Activated T-helper 9 cell treated with anti-CD3 and anti-CD28 coated beads, Interleukin-2, amount 50 U/mL, for 16 hours (primary cell): ENCODE measurements around the gene IFNA14.
"Not testable (repeated sequence)": the region's sequence is repeated elsewhere in the genome, so short reads cannot be mapped to it uniquely, and the experiment has no call there.

Experiments used
- DNase-seq: peaks from one replicate; pipeline ENCODE4 v3.0.0-alpha.2; 2020; ENCODE audit warnings: low read depth

Gene IFNA14

DNA sequence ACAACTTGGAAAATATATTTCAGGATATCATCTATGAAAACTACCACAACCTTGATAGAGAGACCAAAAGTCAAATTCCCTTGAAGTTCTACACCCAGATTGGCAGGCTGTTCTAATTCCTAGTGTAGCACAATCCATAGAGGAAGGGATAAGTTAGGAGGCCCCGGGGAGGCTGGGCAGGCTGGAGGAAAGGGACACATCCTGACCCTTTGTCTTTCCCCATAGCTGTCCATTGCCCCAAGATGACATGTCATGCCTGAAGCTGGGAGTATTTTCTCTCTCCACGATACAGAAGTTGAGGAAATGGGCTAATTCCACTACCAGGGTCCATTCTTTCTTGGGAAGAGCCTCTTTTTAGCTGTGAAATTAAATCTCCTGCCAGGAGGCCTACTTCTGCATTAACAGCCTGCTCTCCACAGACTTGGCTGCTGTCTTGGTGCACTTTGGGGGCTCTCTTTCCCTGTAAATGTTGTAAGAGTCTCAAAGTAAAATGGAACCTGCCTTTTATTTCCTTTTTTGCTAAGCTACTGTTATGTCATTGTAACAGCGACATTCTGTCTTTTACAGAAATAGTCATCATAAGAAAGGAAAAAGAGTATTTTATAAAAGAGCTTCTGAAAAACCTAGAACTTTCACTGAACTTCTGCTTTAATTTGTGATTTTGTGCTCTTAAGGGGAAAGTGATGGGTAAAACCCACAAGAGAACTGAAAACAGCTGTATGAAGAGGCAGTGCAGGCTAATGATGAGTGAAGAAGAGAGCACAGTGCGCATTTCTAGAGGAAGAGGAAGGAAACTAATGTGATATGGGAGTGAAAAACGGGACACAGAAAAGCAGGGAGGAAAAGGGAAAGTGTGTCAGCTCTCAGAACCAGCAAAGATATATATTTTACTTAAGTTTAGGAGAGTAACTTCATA, 26.1 kb downstream of the IFNA14 start:
- not testable (repeated sequence) for DNase-seq

DNA sequence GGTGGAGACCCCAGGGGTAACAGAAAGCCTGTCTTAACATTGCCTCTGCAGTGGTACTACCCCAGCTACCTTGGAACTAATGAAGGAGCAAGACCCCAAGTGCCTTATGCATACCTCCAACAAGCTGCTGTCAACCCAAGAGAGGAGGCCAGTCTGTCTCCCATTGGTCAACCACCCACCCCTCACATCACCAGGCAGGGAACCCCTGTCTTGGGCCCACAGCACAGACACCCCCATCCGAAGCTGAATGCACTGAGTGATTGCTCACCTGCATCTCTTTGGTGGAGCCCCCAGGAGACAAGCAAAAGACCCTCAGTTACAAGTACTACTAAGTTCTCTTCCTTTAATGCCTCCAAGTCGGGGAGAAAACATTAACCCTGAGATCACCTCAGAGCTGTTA, 27.6 kb downstream of the IFNA14 start:
- not testable (repeated sequence) for DNase-seq

DNA sequence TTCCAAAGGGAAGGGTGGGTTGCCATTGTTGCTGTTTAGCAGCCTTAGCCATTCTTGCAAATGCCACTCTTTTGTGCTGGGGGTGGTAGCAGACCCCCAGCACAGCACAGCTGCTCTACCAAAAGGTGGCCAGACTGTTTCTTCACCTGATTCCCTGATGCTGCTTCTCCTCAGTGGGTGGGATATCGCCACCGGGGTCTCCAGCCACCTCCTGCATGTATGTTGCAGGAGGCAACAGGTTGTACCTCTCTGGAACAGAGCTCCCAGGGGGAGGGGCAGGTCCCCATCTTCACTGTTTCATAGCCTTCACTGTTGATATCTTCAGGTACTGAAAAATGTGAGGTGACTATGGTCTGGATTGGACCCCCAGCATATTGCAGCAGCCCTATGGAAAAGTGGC, 29.0 kb downstream of the IFNA14 start:
- DNase-seq, result not testable (repeated sequence)

DNA sequence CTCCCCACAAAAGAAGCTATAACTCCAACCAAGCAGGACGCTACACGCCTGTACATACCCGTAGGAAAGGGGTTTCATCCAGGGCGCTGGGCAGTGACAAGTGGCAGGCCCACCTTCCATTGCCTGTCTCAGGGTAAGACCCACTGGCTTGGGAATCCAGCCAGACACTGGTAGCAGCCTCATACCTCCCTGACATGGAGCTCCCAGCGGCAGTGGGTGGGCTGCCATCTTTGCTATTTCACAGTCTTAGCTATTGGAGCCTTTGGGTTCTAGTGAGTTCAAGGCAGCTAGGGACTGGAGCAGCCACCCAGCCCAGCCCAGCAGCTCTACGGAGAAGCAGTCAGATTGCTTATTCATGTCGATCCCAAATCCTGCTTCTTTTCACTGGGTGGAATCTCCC, 29.5 kb downstream of the IFNA14 start:
- no peak for DNase-seq

DNA sequence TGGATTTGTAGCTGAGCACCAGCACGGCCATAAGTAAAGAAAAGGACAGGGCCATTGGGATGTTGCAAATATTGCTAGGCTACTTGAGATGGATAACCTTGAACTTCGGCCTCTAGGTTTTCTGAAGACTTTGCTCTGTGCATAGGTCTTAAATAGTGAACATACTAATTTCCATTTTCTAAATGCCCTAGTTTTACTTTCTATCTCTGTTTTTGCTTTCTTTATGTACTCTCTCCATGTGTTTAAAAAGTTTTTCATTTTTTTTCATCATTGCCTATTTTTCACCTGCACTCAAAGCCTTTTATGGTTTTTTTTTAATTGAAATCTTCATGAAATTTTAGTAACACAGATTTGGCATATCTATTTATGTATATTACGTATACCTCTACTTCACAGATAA, 32.8 kb downstream of the IFNA14 start, which contains the start of gene IFNA10:
Gene IFNA10, minus strand, starts transcription at position 101 of the 400 bp plus-strand sequence. Its CDS starts 46 bp downstream, at position 55.
- not testable (repeated sequence) for DNase-seq

DNA sequence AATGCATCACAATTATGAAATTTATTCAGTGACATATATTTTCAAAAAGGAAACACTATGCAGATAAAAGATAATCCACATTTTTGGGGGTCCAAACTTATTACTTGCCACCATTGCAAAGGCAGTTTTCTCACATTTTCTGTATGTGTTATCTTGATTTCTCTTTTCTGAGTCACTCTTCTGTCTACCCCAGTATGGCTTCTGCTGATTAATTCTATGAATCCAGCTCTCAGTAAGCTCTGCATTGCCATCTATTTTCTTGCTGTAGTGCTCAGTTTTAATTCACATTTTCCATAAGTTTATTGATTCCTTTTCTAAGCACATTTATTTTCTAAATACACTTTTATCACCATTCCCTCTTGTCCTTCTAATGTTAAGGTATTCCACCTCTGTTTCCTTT, 34.6 kb downstream of the IFNA14 start:
- no peak for DNase-seq

DNA sequence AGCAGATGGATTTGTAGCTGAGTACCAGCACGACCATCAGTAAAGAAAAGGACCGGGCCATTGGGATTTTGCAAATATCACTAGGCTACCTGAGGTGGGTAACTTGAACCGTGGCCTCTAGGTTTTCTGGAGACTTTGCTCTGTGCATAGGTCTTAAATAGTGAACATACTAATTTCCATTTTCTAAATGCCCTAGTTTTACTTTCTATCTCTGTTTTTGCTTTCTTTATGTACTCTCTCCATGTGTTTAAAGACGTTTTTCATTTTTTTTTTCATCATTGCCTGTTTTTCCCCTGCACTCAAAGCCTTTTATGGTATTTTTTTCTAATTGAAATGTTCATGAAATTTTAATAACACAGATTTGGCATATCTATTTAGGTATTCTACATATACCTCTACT, 37.7 kb downstream of the IFNA14 start, which contains the start of gene IFNA7:
Gene IFNA7, minus strand, starts transcription at position 101 of the 400 bp plus-strand sequence. Its CDS starts 40 bp downstream, at position 61.
- not testable (repeated sequence) for DNase-seq

DNA sequence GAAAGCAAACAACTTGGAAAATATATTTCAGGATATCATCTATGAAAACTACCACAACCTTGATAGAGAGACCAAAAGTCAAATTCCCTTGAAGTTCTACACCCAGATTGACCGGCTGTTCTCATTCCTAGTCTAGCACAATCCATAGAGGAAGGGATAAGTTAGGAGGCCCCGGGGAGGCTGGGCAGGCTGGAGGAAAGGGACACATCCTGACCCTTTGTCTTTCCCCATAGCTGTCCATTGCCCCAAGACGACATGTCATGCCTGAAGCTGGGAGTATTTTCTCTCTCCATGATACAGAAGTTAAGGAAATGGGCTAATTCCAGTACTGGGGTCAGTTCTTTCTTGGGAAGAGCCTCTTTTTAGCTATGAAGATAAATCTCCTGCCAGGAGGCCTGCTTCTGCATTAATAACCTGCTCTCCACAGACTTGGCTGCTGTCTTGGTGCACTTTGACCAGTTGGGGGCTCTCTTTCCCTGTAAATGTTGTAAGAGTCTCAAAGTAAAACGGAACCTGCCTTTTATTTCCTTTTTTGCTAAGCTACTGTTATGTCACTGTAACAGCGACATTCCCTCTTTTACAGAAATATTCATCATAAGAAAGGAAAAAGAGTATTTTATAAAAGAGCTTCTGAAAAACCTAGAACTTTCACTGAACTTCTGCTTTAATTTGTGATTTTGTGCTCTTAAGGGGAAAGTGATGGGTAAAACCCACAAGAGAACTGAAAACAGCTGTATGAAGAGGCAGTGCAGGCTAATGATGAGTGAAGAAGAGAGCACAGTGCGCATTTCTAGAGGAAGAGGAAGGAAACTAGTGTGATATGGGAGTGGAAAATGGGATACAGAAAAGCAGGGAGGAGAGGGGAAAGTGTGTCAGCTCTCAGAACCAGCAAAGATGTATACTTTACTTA, 44.7 kb downstream of the IFNA14 start:
- not testable (repeated sequence) for DNase-seq
